ENCODE measurements around the gene NFKBIE. TPM values are rescaled to one million over a fixed set of nuclear protein-coding genes. Genes with fewer than 3 reads are reported as not detected.

NFKBIE gene
- polyA plus RNA-seq, 1 donor from 2014 or later = 16.8 TPM

GRCh38 chr6:44230034-44230675 lies 35.2 kb downstream of the NFKBIE start:
- Histone ChIP-seq H2AFZ (ENCODE audit: low read depth, low read length) (no peak overlapping the region), H3K4me3 (ENCODE audit: low read length) (no peak overlapping the region), H3F3A (ENCODE audit: insufficient read depth, low read length, poor library complexity, severe bottlenecking) (no peaks in the 10 kb centered on the region), H3K9me3 (ENCODE audit: low read length) (no peaks in the 10 kb centered on the region), H3K36me3 (ENCODE audit: insufficient read depth, low read length) (no peaks in the 10 kb centered on the region), H4K20me1 (ENCODE audit: insufficient read depth) (no peaks in the 10 kb centered on the region), H3K27me3 (ENCODE audit: insufficient read depth, low read depth, low read length) (no peaks in the 10 kb centered on the region), H3K9me2 (ENCODE audit: insufficient read depth, low read length) (no peaks in the 10 kb centered on the region), H3K9ac (ENCODE audit: low read length) (no peak overlapping the region), H3K4me2 (ENCODE audit: low read length) (no peak overlapping the region), H3K27ac (ENCODE audit: low read length) (no peak overlapping the region), H3K79me2 (replicated peaks; ENCODE audit: insufficient read depth, low read length) (peaks cover 3% of the 10 kb centered on the region)
- TF ChIP-seq POLR2AphosphoS5 (IDR thresholded peaks at IDR 0.05) (no peak), CTCF (IDR thresholded peaks at IDR 0.05; ENCODE audit: poor library complexity, severe bottlenecking) (no peak), SMC3 (conservative IDR thresholded peaks at IDR 0.05; ENCODE audit: poor library complexity) (no peak), REST (IDR thresholded peaks at IDR 0.05; ENCODE audit: borderline replicate concordance) (no peak), EP300 (conservative IDR thresholded peaks at IDR 0.05; ENCODE audit: poor library complexity, severe bottlenecking) (no peak), RAD21 (conservative IDR thresholded peaks at IDR 0.05) (no peak), TAF1 (IDR thresholded peaks at IDR 0.05; ENCODE audit: low read depth) (no peak), EZH2 (IDR thresholded peaks at IDR 0.05; ENCODE audit: borderline replicate concordance, insufficient read depth, low read length, poor library complexity, severe bottlenecking) (no peak), MXI1 (conservative IDR thresholded peaks at IDR 0.05; ENCODE audit: poor library complexity, severe bottlenecking) (no peak)

- no peak for TF ChIP-seq CTCF (IDR thresholded peaks at IDR 0.05; ENCODE audit: poor library complexity, severe bottlenecking)
- no peak for TF ChIP-seq MXI1 (conservative IDR thresholded peaks at IDR 0.05; ENCODE audit: poor library complexity, severe bottlenecking)
- no peak for TF ChIP-seq RAD21 (conservative IDR thresholded peaks at IDR 0.05)
- Histone ChIP-seq H3K4me3 (ENCODE audit: low read length) (no peak overlapping the region), H3K4me2 (ENCODE audit: low read length) (no peak overlapping the region), H3K36me3 (ENCODE audit: insufficient read depth, low read length) (no peaks in the 10 kb centered on the region), H3K9me3 (ENCODE audit: low read length) (no peaks in the 10 kb centered on the region), H3K27ac (ENCODE audit: low read length) (no peak overlapping the region), H3F3A (ENCODE audit: insufficient read depth, low read length, poor library complexity, severe bottlenecking) (no peaks in the 10 kb centered on the region), H3K79me2 (replicated peaks; ENCODE audit: insufficient read depth, low read length) (peaks cover 3% of the 10 kb centered on the region), H3K27me3 (ENCODE audit: insufficient read depth, low read depth, low read length) (no peaks in the 10 kb centered on the region), H3K9ac (ENCODE audit: low read length) (no peak overlapping the region), H3K9me2 (ENCODE audit: insufficient read depth, low read length) (no peaks in the 10 kb centered on the region), H2AFZ (ENCODE audit: low read depth, low read length) (no peak overlapping the region), H4K20me1 (ENCODE audit: insufficient read depth) (no peaks in the 10 kb centered on the region)
Observed at GRCh38 chr6:44229376-44230033, 35.8 kb downstream of the NFKBIE start.
